Osteoblast (primary cell): Measurements from ENCODE around the gene CCDC70. TPM values are rescaled to one million over a fixed set of nuclear protein-coding genes. Genes with fewer than 3 reads are reported as not detected.
A peak's percentile ranks its signal among the peaks of the same experiment; 100 is the strongest.

Experiments
- DNase-seq: peaks from one replicate; pipeline ENCODE4 v3.0.0; 2011; ENCODE audit warnings: low spot score, mixed read lengths; ENCODE audit not compliant: insufficient read length; ENCODE audit errors: missing footprints
- H2AFZ ChIP-seq: 2 replicates; pipeline ENCODE4 v1.6.0; 2011; ENCODE audit warnings: mild to moderate bottlenecking, low read length
- H3K27ac ChIP-seq: 2 replicates; pipeline ENCODE4 v1.5.1; 2011; ENCODE audit warnings: mild to moderate bottlenecking, low read depth, low read length, moderate library complexity
- H3K27me3 ChIP-seq: 2 replicates; pipeline ENCODE4 v1.6.0; 2012; ENCODE audit warnings: mild to moderate bottlenecking, control low read depth, inconsistent platforms, low read length, moderate library complexity; ENCODE audit not compliant: insufficient read depth
- H3K36me3 ChIP-seq: 2 replicates; pipeline ENCODE4 v1.5.1; 2011; ENCODE audit warnings: mild to moderate bottlenecking, low read length, control low read depth, moderate library complexity; ENCODE audit not compliant: insufficient read depth
- H3K4me1 ChIP-seq: 2 replicates; pipeline ENCODE4 v1.5.1; 2011; ENCODE audit warnings: mild to moderate bottlenecking, low read length, control low read depth, moderate library complexity; ENCODE audit not compliant: insufficient read depth
- H3K4me2 ChIP-seq: 2 replicates; pipeline ENCODE4 v1.6.0; 2011; ENCODE audit warnings: mild to moderate bottlenecking, low read length; ENCODE audit not compliant: insufficient read depth
- H3K4me3 ChIP-seq: fragments of 200-600 bp; sonication (generic); 3 replicates; pipeline ENCODE4 v1.5.1; 2012; ENCODE audit warnings: mild to moderate bottlenecking, low read length, inconsistent platforms; ENCODE audit not compliant: insufficient read depth
- H3K79me2 ChIP-seq: 2 replicates; pipeline ENCODE4 v1.6.0; 2012; ENCODE audit warnings: mild to moderate bottlenecking, low read length, control low read depth, inconsistent platforms; ENCODE audit not compliant: insufficient read depth
- H3K9me3 ChIP-seq: 2 replicates; pipeline ENCODE4 v1.5.1; 2011; ENCODE audit warnings: low read depth, low read length, control low read depth
- H4K20me1 ChIP-seq: 2 replicates; pipeline ENCODE4 v1.6.0; 2012; ENCODE audit warnings: mild to moderate bottlenecking, low read length, control low read depth; ENCODE audit not compliant: insufficient read depth
- total RNA-seq: library from RNA; depleted of rRNA; stranded (reverse); fragments of >200 nt; gene quantifications from 2 replicates; pipeline ENCODE4 v1.2.3, GENCODE V29; 2012
- TF ChIP-seq, protein P1 (sequence below): IDR thresholded peaks from 2 replicates; pipeline ENCODE4 v1.5.1; 2011; ENCODE audit warnings: mild to moderate bottlenecking, low read depth, low read length, moderate library complexity; ENCODE audit errors: extremely low read depth

The CCDC70 gene
- total RNA-seq, 1 donor = not detected

DNA sequence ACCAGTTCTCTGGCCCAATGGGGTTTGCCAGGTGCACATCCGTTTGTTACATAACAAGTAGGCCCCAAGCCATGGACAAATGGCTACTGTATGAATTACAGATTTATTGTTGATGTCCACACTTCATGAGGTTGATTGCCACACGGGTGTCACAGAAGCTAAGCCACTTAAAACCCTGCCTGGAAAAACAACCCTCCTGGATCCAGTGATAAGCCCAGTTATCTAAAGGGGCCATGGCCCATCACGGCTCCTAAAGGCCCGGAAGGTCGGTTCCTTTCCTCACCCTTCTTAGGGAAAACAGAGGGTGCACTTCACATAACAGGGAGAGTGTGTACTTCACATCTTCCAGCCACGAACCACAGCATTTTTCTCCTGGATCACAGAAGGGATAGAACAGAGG, 20.9 kb upstream of the CCDC70 start:
- Histone ChIP-seq H3K36me3 (no peaks in the 10 kb centered on the region), H3K4me1 (peaks cover 19% of the 10 kb centered on the region)

DNA sequence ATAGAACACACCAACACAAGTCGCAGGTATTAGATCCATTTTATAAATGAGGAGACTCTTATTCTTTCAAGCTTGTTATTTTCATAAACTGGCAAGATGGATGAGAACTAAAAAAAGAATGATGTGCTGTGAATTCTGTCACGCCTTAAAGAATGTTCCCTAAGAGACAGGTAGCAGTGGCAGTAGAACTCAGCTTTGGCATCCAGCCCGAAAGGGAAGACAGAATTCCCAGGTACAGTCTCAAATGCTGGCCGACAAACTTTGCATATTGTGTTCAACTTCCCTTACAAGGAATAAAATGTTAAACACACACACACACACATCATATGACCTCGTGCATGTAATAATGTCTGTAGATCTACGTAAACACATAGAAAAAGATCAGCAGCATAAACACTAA, 20.0 kb upstream of the CCDC70 start:
- peaks cover 29% of the 10 kb centered on the region for H3K27me3 ChIP-seq
- no peaks in the 10 kb centered on the region for H4K20me1 ChIP-seq
- DNase-seq = no peak
- H3K79me2 ChIP-seq = no peaks in the 10 kb centered on the region
- no peak overlapping the region for H3K4me2 ChIP-seq
- H3K9me3 ChIP-seq = no peaks in the 10 kb centered on the region
- H3K36me3 ChIP-seq = no peaks in the 10 kb centered on the region
- no peak overlapping the region for H2AFZ ChIP-seq
- H3K4me1 ChIP-seq = peaks cover 19% of the 10 kb centered on the region
- TF ChIP-seq, protein P1, sequence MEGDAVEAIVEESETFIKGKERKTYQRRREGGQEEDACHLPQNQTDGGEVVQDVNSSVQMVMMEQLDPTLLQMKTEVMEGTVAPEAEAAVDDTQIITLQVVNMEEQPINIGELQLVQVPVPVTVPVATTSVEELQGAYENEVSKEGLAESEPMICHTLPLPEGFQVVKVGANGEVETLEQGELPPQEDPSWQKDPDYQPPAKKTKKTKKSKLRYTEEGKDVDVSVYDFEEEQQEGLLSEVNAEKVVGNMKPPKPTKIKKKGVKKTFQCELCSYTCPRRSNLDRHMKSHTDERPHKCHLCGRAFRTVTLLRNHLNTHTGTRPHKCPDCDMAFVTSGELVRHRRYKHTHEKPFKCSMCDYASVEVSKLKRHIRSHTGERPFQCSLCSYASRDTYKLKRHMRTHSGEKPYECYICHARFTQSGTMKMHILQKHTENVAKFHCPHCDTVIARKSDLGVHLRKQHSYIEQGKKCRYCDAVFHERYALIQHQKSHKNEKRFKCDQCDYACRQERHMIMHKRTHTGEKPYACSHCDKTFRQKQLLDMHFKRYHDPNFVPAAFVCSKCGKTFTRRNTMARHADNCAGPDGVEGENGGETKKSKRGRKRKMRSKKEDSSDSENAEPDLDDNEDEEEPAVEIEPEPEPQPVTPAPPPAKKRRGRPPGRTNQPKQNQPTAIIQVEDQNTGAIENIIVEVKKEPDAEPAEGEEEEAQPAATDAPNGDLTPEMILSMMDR = no peak
- no peak overlapping the region for H3K27ac ChIP-seq
- no peak overlapping the region for H3K4me3 ChIP-seq

More for the DNA sequence above, 20.9 kb upstream of the CCDC70 start:
- H3K27me3 ChIP-seq = peaks cover 29% of the 10 kb centered on the region
- no peaks in the 10 kb centered on the region for H3K9me3 ChIP-seq
- H3K79me2 ChIP-seq = no peaks in the 10 kb centered on the region
- no peaks in the 10 kb centered on the region for H4K20me1 ChIP-seq
- H3K4me2 ChIP-seq = no peak overlapping the region
- TF ChIP-seq, protein P1 = no peak
- H3K27ac ChIP-seq = no peak overlapping the region
- H3K4me3 ChIP-seq = no peak overlapping the region
- DNase-seq = no peak
- no peak overlapping the region for H2AFZ ChIP-seq

DNA sequence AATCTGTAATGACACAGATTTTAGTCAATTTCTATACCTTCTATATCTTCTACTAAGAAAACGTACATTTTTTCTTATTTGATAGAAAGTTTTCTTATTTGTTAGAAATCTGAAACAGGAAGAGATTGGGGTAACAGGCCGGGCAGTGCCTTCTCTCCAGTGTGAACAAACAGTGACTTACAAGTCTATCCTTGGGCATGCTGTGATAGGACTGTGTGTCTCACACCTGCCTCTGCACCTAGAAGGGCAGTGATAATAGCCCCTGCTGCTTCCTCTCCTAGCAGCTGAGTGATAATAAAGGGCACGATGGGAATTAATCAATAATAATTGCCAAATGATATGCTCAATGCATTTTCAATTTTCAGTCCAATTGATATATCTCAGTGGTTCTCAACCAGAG, 18.2 kb upstream of the CCDC70 start:
- Histone ChIP-seq H3K79me2 (no peaks in the 10 kb centered on the region), H3K27me3 (peaks cover 29% of the 10 kb centered on the region), H3K9me3 (no peaks in the 10 kb centered on the region), H3K27ac (no peak overlapping the region), H3K4me3 (no peak overlapping the region), H2AFZ (no peak overlapping the region), H3K4me1 (peaks cover 11% of the 10 kb centered on the region), H4K20me1 (no peaks in the 10 kb centered on the region), H3K36me3 (no peaks in the 10 kb centered on the region), H3K4me2 (no peak overlapping the region)
- TF ChIP-seq, protein P1 = no peak
- DNase-seq = no peak

DNA sequence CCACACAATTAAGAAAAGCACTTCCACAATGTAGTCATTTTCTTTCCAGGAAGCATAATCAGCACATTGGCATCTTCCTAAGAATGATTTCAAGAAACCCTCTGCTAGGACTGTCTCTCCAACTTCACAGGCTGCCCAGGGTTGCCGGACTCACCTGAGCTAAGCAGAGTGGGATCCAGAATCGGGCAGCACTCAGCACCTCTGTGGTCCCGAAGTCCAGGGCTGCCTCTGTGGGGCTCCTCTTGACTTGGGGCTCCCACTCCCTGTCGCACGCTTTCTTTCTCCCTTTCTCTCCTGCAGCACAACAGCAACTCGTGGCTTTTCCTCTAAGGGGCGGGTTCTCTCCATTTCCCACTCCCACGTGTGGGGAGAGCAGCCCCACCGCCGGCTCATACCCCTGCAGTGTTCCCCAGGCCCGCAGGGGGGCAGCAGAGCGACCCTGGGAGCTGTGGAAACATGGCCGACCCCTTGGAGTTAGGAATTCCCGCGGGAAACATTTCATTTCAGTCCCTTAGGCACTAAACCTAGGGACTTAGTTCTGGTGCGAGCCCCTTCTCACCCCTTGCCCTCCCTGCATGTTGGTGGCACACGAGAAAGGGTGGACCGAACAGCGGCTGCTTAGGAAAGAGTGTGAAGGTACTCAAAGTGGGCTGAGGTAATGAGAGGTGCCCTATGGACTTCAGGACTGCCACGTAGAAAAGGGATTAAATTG, 16.8 kb upstream of the CCDC70 start, which contains the start of gene TMEM272:
TMEM272 (minus strand) TSS at position 316 of the 712 bp plus-strand sequence. CDS start 6,647 bp downstream, outside the sequence.
- peaks cover 12% of the 10 kb centered on the region for H3K4me1 ChIP-seq
- no peaks in the 10 kb centered on the region for H4K20me1 ChIP-seq
- peak within 1 kb of the TSS; percentile 28 for H3K4me2 ChIP-seq
- peak; percentile 83 for DNase-seq
- peak within 1 kb of the TSS; percentile 3 for H3K4me3 ChIP-seq
- H3K36me3 ChIP-seq = no peaks in the 10 kb centered on the region
- H3K79me2 ChIP-seq = no peaks in the 10 kb centered on the region
- TF ChIP-seq, protein P1 = peak; percentile 79
- H3K9me3 ChIP-seq = no peaks in the 10 kb centered on the region
- peak within 1 kb of the TSS; percentile 68 for H2AFZ ChIP-seq
- peaks cover 29% of the 10 kb centered on the region for H3K27me3 ChIP-seq
- no peak within 1 kb of the TSS for H3K27ac ChIP-seq
